H9 (cell line): ENCODE measurements around the gene ANKRD52. TPM values are rescaled to one million over a fixed set of nuclear protein-coding genes. Genes with fewer than 3 reads are reported as not detected.

Experiments used
- DNase-seq: peaks from one replicate; pipeline ENCODE4 v3.0.0-alpha.2; 2017
- H2AFZ ChIP-seq: one replicate; pipeline ENCODE4 v1.6.1; 2013; ENCODE audit warnings: mild to moderate bottlenecking, low read length, control low read depth, moderate library complexity
- H2AK5ac ChIP-seq: 2 replicates; pipeline ENCODE4 v1.6.1; 2013; ENCODE audit warnings: low read length, control low read depth, mixed read lengths; ENCODE audit not compliant: insufficient read length
- H2BK120ac ChIP-seq: one replicate; pipeline ENCODE4 v1.6.1; 2013; ENCODE audit warnings: low read depth, mild to moderate bottlenecking, low read length, control low read depth, inconsistent platforms; ENCODE audit not compliant: poor library complexity, severe bottlenecking
- H2BK12ac ChIP-seq: 2 replicates; pipeline ENCODE4 v1.6.1; 2013; ENCODE audit warnings: low read length, control low read depth, mixed read lengths, low read depth; ENCODE audit not compliant: insufficient read length
- H2BK15ac ChIP-seq: 2 replicates; pipeline ENCODE4 v1.6.1; 2013; ENCODE audit warnings: low read depth, low read length, control low read depth
- H2BK20ac ChIP-seq: one replicate; pipeline ENCODE4 v1.6.1; 2013; ENCODE audit warnings: low read depth, mild to moderate bottlenecking, low read length, control low read depth, inconsistent platforms; ENCODE audit not compliant: poor library complexity, severe bottlenecking
- H2BK5ac ChIP-seq: 2 replicates; pipeline ENCODE4 v1.6.1; 2013; ENCODE audit warnings: low read length, control low read depth, mixed read lengths; ENCODE audit not compliant: insufficient read length
- H3K14ac ChIP-seq: 2 replicates; pipeline ENCODE4 v1.6.1; 2013; ENCODE audit warnings: low read length, control low read depth; ENCODE audit not compliant: insufficient read depth
- H3K18ac ChIP-seq: 2 replicates; pipeline ENCODE4 v1.6.1; 2013; ENCODE audit warnings: low read depth, mild to moderate bottlenecking, mixed read lengths, low read length, control low read depth; ENCODE audit not compliant: insufficient read length
- H3K23ac ChIP-seq: 2 replicates; pipeline ENCODE4 v1.6.1; 2013; ENCODE audit warnings: low read length, control low read depth, mixed read lengths, low read depth; ENCODE audit not compliant: insufficient read length
- H3K23me2 ChIP-seq: 2 replicates; pipeline ENCODE4 v1.6.1; 2013; ENCODE audit warnings: low read depth, mild to moderate bottlenecking, mixed read lengths, low read length, control low read depth; ENCODE audit not compliant: insufficient read length, poor library complexity, severe bottlenecking
- H3K27ac ChIP-seq: 2 replicates; pipeline ENCODE4 v1.5.1; 2013; ENCODE audit warnings: low read length, control low read depth, mixed read lengths, low read depth; ENCODE audit not compliant: insufficient read length
- H3K27me3 ChIP-seq: 2 replicates; pipeline ENCODE4 v1.6.1; 2013; ENCODE audit warnings: low read length, control low read depth, inconsistent platforms; ENCODE audit not compliant: insufficient read depth
- H3K4ac ChIP-seq: 2 replicates; pipeline ENCODE4 v1.6.1; 2013; ENCODE audit warnings: low read depth, mild to moderate bottlenecking, control low read depth, inconsistent platforms, low read length, moderate library complexity
- H3K4me1 ChIP-seq: 2 replicates; pipeline ENCODE4 v1.6.1; 2013; ENCODE audit warnings: low read length, control low read depth, inconsistent platforms; ENCODE audit not compliant: insufficient read depth
- H3K4me2 ChIP-seq: 2 replicates; pipeline ENCODE4 v1.6.1; 2013; ENCODE audit warnings: low read length, control low read depth, mixed read lengths; ENCODE audit not compliant: insufficient read length, insufficient read depth
- H3K56ac ChIP-seq: 2 replicates; pipeline ENCODE4 v1.6.1; 2013; ENCODE audit warnings: low read depth, mild to moderate bottlenecking, mixed read lengths, low read length, control low read depth; ENCODE audit not compliant: insufficient read length
- H3K79me1 ChIP-seq: 2 replicates; pipeline ENCODE4 v1.6.1; 2013; ENCODE audit warnings: low read depth, mild to moderate bottlenecking, moderate library complexity, low read length, control low read depth, inconsistent platforms; ENCODE audit not compliant: insufficient read depth, poor library complexity, severe bottlenecking
- H3K79me2 ChIP-seq: 2 replicates; pipeline ENCODE4 v1.6.1; 2013; ENCODE audit warnings: low read length, control low read depth, inconsistent platforms; ENCODE audit not compliant: insufficient read depth
- H3K9ac ChIP-seq: 2 replicates; pipeline ENCODE4 v1.6.1; 2013; ENCODE audit warnings: low read length, control low read depth, mixed read lengths; ENCODE audit not compliant: insufficient read length; ENCODE audit errors: extremely low read depth
- H3K9me3 ChIP-seq: one replicate; pipeline ENCODE4 v1.6.1; 2013; ENCODE audit warnings: low read depth, low read length, inconsistent platforms; ENCODE audit not compliant: control insufficient read depth
- H3T11ph ChIP-seq: one replicate; pipeline ENCODE4 v1.6.1; 2013; ENCODE audit warnings: mild to moderate bottlenecking, low read length, control low read depth, inconsistent platforms
- H4K20me1 ChIP-seq: one replicate; pipeline ENCODE4 v1.6.1; 2013; ENCODE audit not compliant: control insufficient read depth, insufficient read length, insufficient read depth
- H4K5ac ChIP-seq: 2 replicates; pipeline ENCODE4 v1.6.1; 2013; ENCODE audit warnings: low read depth, mild to moderate bottlenecking, mixed read lengths, low read length, control low read depth; ENCODE audit not compliant: insufficient read length
- H4K8ac ChIP-seq: replicated peaks from 2 replicates; pipeline ENCODE4 v1.6.1; 2013; ENCODE audit warnings: low read length, control low read depth, mixed read lengths, low read depth; ENCODE audit not compliant: insufficient read length
- H4K91ac ChIP-seq: 2 replicates; pipeline ENCODE4 v1.6.1; 2013; ENCODE audit warnings: low read depth, mild to moderate bottlenecking, moderate library complexity, mixed read lengths, low read length, control low read depth; ENCODE audit not compliant: insufficient read length
- H3K27ac Mint-ChIP-seq, 3 experiments: 2 replicates in 2 of 3; 3 replicates in 1 of 3; pipeline ENCODE4 v1.8.0; 2020 to 2021; ENCODE audit warnings: mixed read lengths in 3 of 3, mild to moderate bottlenecking in 1 of 3, moderate library complexity in 1 of 3
- H3K27me3 Mint-ChIP-seq: 2 replicates; pipeline ENCODE4 v1.8.0; 2021; ENCODE audit warnings: low read depth, mild to moderate bottlenecking, moderate library complexity, mixed read lengths
- H3K36me3 Mint-ChIP-seq, 3 experiments: 2 replicates in 2 of 3; 3 replicates in 1 of 3; pipeline ENCODE4 v1.8.0; 2020 to 2021; ENCODE audit warnings: low read depth in 3 of 3, mixed read lengths in 3 of 3; ENCODE audit not compliant: insufficient read depth in 1 of 3
- H3K4me1 Mint-ChIP-seq, 2 experiments: 2 replicates each; pipeline ENCODE4 v1.8.0; 2020; ENCODE audit warnings: mixed read lengths in 2 of 2
- H3K4me3 Mint-ChIP-seq, 2 experiments: 2 replicates in 1 of 2; 3 replicates in 1 of 2; pipeline ENCODE4 v1.8.0; 2020 to 2021; ENCODE audit warnings: mild to moderate bottlenecking in 2 of 2, mixed read lengths in 2 of 2, moderate library complexity in 1 of 2
- H3K9me3 Mint-ChIP-seq, 2 experiments: 2 replicates in 1 of 2; 3 replicates in 1 of 2; pipeline ENCODE4 v1.8.0; 2020; ENCODE audit warnings: mild to moderate bottlenecking in 2 of 2, mixed read lengths in 2 of 2, moderate library complexity in 1 of 2
- CTCF ChIP-seq: fragments of 200-600 bp; sonication (generic); conservative IDR thresholded peaks from 3 replicates; pipeline ENCODE4 v1.8.0; 2021; ENCODE audit warnings: antibody characterized with exemption, mild to moderate bottlenecking
- WGBS: extraction: QIAGEN DNeasy Blood & Tissue Kit; methylation state at CpG from one replicate; pipeline ENCODE4 v1.1.7; 2013; ENCODE audit warnings: missing lambda C conversion rate, low lambda C conversion rate, mixed read lengths; ENCODE audit not compliant: insufficient read length; ENCODE audit errors: extremely low coverage; 5-methylcytosine and 5-hydroxymethylcytosine counted together
- total RNA-seq: library from RNA; stranded (reverse); gene quantifications from 2 replicates; pipeline ENCODE4 v1.2.1, GENCODE V29; 2021

ANKRD52 gene
- total RNA-seq, 1 experiment from 2014 or later, result 33.4 TPM

- H2BK12ac ChIP-seq, result no peak overlapping the region
- no peak overlapping the region for H3K56ac ChIP-seq
- H3K4ac ChIP-seq, result no peak overlapping the region
- no peaks in the 10 kb centered on the region; the same call in 1 of the 2 replicates for H3K79me2 ChIP-seq
- H3T11ph ChIP-seq, result no peak overlapping the region
- H4K8ac ChIP-seq, result no peak overlapping the region
- H3K23me2 ChIP-seq, result peaks cover 26% of the 10 kb centered on the region
- no peak overlapping the region for H2BK120ac ChIP-seq
- Mint-ChIP-seq H3K36me3 (peaks cover 8 to 17% (median 13%) of the 10 kb centered on the region in 3 experiments; a peak in 6 of 7 replicates), H3K9me3 (no peaks in the 10 kb centered on the region; a peak in 2 of 5 replicates), H3K4me3 (peak overlapping the region; percentile 98 to 99), H3K27ac (peak overlapping the region; percentile 98), H3K4me1 (peaks cover 32 to 39% of the 10 kb centered on the region in 2 experiments), H3K27me3 (no peaks in the 10 kb centered on the region)
- no peak overlapping the region for H2BK20ac ChIP-seq
- no peak overlapping the region for H3K18ac ChIP-seq
- H3K9me3 ChIP-seq, result no peaks in the 10 kb centered on the region
- peaks cover 2% of the 10 kb centered on the region; the same call in 1 of the 2 replicates for H3K4me1 ChIP-seq
- H4K91ac ChIP-seq, result no peak overlapping the region
- no peak overlapping the region for H2AFZ ChIP-seq
- peak overlapping the region; percentile 81 for H3K9ac ChIP-seq
- peak overlapping the region; percentile 79 for H3K27ac ChIP-seq
- H3K4me2 ChIP-seq, result peak overlapping the region; percentile 69
- H4K5ac ChIP-seq, result no peak overlapping the region
- DNase-seq, result no peak
- H2BK5ac ChIP-seq, result peak overlapping the region; percentile 55
- H3K79me1 ChIP-seq, result no peaks in the 10 kb centered on the region
- no peak overlapping the region for H3K23ac ChIP-seq
- TF ChIP-seq CTCF, result no peak
- H2BK15ac ChIP-seq, result no peak overlapping the region
- H2AK5ac ChIP-seq, result no peak overlapping the region
- peaks cover 3% of the 10 kb centered on the region for H4K20me1 ChIP-seq
- H3K27me3 ChIP-seq, result no peaks in the 10 kb centered on the region
- WGBS, result no CpG with 5 or more reads among the region's 4 CpGs
- peak overlapping the region; percentile 79; the same call in 1 of the 2 replicates for H3K14ac ChIP-seq
These were observed 35.7 kb downstream of the ANKRD52 start for GRCh38 chr12:56222531-56222895.
